ACHN (cell line): ENCODE data around the gene CASKIN2.

Source experiments
- DNase-seq: peaks from one replicate; pipeline ENCODE4 v3.0.0-alpha.2; 2015
- in situ Hi-C: cut with HindIII; loops from 2 replicates; pipeline ENCODE4 v1.10.0; 2017; ENCODE audit warnings: low sequenced_read_pairs, low pct_ligation_motif_present, low pct_unique_long_range_greater_than_20kb

Gene CASKIN2

DNA sequence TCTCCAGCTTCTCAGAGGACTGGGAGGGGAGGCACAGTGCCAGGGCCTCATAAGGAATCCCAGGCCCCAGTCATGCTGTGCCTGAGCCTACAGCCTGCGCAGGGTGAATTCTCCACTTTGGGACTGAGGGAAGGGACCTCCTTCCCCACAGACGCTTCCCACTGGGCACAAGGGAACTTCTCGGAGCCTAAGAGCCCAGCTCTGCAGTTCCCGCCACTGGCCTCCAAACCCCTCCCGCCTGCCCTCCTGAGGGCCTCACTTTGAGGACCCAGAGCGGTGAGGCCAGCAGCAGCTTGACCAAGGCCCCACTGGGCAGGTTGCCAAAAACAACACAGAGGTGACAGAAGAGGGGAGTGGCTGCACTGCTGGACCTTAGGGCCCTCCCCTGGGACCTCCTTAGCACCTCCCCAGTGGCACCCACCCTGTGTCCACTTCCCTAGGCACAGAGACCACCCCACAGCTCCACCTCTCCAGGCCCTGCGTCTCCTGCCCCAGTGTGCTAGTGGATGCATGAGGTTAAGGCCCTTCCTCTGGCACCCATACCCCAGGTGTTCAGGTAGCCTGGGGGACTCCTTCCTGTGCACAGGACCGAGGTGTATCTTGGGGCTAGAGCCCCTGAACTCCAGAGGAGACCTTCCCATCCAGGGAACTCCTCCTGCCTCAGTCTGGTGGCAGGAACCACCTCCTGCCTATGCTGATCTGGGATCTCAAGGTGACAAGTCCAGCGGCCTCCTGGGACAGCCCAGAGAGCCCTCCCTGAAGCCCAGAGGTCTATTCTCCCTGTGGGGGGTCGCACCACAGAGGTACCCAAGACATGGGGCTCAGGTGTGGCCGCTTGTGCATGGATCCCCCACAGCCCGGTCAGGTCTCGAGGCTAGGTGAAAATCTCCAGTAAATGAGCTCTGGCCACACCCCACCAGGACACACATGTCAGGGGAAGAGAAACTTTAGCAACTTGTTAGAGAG is 3.4 kb downstream of the CASKIN2 start:
- in situ Hi-C loops = no loop called here
- DNase-seq = no peak

DNA sequence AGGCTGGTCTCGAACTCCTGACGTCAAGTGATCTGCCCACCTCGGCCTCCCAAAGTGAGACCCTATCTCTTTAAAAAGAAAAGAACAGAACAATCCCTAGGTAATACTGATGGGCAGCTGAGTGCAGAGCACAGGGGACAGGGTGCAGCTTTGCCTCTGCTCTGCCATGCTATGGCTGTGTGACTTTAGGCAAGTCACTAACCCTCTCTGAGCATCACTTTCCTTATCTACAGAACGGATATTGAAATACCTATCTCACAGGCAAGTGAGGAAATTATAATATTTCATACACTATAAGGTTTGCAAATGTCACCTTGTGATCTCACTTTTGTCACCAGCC is 4.1 kb downstream of the CASKIN2 start:
- in situ Hi-C loops = no loop called here

DNA sequence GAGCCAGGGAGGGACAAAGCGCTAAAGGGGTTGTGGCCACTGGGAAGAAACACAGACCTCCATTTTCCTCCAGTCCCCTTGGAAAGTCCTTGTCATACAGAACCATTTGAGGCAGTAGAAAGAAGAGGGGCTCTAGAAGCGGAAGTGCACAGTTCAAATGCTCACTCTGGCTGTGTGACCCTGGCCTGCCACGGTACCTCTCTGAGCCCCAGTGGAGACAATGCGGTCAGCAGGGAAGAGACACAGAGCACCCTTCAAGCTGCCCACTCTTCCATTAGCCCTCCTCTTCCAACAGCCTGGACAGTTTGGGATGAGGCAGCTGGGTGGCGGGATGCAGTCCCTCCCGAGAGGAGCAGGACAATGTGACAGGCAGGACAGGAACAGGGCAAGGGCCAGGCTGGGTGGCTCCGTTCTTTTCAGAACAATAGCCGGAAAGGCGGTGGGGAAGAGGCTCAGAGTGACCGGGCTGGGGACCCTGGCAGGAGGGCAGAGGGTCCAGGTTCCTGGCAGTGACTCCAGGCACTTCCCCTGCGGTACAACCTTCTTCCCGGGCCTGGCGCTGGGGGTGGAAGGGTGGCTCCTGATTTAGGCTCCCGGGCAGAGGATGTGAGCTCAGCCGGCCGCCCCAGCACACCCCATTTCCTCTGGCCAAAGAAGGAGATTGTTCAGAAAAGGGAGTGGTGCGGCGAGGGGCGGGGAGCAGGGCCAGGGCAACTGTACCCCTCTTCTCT is 5.6 kb downstream of the CASKIN2 start:
- DNase-seq = no peak
- in situ Hi-C loops = no loop called here

More for the DNA sequence above, 4.1 kb downstream of the CASKIN2 start:
- DNase-seq = no peak

DNA sequence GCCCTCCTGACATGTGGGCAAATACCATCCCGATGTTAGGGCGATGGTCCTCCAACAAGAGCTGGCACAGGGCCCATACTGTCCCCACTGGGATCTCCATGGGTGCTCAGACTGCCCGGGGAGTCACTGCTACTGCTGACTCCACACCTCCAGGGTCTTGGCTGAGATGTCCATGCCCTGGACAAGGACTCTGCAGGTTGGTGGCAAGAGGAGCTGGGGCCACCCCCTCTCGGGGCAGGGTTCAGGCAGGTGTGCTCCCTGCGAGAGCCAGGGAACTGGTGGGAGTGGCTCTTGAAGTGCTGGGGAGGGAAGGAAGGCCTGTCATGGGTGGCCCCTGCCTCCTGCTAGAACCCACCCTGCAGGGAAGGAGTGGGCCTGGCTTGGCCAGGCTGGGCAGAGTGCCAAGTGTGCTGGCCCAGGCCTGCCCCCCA is 6.4 kb downstream of the CASKIN2 start:
- in situ Hi-C loops = no loop called here
- no peak for DNase-seq

DNA sequence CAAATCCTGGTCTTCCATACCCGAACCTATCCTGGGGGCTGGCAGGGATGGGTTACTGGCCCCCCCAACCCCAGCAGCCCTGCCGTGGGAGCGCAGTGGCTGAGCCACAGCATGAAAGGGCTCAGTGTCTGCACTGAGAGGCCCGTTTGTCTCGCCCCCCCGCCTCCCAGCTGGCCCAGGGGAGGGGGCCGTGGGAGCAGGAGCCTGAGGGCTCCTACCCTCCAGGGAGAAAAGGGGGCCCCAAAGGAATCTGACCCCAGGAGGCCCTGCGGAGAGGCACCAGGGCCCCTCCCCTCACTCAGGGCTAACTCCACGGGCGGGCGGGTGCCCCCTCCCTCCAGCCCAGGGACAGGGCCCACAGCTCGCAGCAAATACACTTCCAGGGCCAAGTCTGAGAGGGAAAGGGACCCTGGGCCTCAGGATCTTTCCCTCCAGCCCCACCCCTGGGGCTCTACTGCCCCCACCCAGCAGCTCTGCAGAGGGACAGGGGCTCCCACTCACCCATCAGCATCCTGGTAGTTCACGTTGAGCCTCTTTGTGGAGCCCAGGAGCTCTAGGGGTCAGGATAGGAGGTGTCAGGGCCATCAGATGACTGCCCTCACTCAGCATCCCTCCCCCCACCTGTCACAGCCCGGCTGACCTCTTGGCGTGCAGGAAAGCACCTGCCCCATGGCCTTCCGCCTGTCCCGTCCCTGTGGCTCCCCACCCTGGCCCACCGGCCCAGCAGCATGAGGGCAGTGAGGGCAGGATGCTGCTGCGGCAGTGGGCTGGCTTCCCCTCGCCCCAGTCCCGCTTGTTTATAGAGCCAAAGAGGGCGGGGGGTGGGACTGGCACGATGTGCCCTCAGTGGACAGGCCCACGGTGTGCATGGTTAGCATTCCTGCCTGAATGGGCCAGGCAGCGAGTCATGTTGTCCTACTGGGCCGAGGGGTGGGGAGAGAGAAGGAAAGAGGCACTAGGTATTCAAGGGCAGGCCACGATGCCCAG is 7.3 kb downstream of the CASKIN2 start:
- in situ Hi-C loops = no loop called here
- peak; percentile 34 for DNase-seq

DNA sequence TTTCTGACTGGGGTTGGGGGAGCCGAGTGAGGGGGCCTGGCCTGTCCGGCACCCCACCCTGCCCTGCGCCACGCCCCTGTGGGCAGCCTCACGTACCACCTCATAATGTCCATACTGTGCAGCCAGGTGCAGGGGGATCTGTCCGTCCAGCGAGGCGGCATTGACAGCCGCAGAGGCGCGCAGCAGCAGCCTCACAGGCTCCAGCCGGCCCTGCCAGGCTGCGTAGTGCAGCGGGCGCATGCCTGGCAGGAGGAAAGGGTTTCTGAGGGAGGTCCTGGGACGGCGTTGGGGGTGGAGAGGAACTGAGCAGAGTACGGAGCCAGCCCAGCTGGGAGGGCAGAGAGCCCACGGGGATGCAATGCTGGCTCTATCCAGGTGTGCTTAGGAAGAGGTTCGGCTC is 8.4 kb downstream of the CASKIN2 start:
- in situ Hi-C loops = no loop called here
- no peak for DNase-seq

DNA sequence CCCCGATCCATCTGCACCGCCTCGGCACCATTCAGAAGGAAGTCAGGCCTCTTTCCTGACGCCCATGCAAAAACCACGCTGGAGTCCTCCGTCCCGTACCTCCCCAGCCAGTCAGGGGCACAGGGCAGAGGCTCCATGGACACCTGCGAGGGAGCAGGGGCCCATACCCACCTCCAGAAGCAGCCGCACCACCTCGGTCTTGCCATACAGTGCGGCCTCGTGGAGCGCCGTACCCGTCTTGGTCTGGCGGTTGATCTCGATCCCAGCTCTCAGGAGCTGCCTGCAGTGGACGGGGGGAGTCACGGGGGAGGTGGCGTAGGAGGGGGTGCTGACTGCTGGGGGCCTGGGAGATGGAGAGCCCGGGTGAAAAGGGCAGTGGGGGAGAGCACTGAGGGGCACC is 9.2 kb downstream of the CASKIN2 start:
- in situ Hi-C loops = no loop called here
- DNase-seq = no peak

DNA sequence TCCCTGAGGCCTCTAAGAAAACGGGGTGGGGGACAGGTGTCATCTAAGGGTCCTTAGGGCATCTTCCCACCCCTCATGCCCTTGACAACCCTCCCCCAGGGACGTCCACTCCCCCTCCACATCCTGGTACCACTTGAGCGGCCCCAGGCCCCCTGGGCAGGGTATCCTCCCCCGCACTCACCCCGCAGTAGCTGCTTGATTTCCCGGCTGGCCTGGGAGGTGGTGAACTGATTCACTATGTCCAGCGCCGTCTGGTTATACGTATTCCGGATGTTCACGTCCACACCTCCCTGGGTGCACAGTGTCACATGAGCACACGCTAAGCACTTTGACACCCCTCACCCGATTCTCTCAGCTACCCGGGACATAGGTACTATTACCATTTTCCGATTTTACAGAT is 9.7 kb downstream of the CASKIN2 start:
- in situ Hi-C loops = no loop called here
- no peak for DNase-seq

DNA sequence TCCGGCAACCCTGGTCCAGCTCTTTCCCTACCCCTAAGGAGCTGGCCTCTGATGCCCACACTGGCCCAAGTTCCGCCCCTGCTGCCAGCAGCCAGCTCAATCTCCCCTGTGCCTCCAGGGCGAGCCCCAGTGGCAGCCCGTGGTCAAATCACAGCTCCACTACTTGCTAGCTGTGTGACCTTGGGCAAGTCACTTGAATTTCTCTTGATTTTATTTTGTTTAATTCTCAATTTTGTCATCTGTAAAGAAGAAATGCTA is 10.3 kb downstream of the CASKIN2 start:
- in situ Hi-C loops = no loop called here

DNA sequence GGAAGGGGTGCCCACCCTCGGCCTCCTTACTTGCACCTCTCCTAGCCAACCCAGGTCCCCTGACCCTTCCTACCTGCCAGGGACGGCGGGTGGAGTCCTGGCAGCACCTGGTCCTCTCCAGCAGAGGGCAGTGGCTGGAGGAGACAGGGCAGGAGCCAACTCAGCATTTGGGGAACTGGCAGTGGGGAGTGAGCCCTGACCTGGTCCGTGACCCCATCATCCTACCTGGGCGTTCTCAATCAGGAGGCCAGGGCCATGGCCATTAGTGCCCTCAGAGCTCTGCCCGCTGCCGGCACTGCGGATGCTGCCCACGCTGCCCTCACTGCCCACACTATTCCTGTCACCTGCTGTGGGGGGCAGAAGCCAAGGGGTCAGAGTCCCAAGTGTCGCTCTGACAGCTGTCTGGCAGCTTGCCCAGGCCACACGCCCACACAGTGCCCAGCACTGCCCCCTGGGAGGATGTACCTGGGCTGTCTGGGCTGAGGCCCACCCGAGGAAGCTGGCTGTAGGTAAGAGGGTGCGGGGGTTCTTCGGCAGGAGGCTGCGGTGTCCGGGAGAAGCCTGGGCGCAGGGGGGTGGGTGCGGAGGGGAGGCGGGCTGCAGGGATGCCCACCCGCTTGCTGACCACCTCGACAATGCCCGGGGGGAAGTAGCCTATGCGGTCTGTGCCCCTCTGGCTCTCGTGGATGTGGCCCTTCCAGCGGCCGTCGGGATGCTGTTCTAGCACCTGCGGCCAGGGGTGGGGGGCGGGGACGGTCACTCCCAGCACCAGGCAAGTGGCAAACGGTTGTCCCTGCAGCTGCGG is 10.8 kb downstream of the CASKIN2 start:
- in situ Hi-C loops = no loop called here
- peak; percentile 55 for DNase-seq

More for the DNA sequence above, 10.3 kb downstream of the CASKIN2 start:
- no peak for DNase-seq

DNA sequence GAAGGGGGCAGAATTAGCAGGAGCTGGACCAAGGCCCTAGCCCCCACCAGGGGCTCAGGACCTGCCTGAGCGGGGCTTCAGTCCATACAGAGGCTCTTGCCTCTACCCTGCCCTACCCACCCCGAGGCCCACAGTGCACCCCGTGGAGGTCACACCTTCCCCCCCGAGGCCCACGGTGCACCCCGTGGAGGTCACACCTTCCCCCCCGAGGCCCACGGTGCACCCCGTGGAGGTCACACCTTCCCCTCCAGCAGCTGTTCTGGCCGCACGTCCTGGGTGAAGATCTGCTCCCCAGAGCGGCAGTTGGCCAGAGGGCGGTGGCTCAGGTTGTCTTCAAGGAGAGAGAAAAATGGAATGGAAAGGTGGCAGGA is 11.4 kb downstream of the CASKIN2 start:
- no peak for DNase-seq
- in situ Hi-C loops = no loop called here

DNA sequence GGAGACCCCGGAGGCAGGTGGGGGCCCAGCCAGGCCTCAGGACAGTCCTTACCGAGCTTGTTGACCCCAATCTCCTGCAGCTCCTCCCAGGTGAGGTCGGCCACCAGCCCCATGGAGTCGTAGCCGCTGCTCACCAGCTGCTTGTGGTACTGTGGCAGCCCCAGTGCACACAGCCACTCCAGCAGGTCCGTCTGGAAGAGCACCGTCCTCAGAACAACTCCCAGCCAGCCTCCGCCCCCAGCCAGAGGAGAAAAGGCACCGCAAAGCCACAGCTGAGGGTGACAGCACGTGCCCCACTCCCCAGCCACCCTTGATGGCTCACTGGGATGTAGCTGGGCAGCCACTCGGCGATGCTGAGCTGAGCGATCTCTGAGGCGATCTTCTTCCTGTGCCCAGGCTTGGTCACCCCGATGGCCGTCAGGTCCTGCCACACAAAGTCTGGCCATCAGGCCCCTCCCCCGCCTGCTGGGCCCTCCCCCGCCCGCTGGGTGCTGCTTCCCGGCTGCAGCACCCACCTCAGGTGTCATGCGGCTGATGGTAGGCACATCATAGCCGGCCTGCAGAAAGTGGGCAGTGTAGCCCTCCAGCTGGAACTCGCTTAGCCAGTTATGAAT is 11.9 kb downstream of the CASKIN2 start:
- in situ Hi-C loops = no loop called here
- DNase-seq = no peak

DNA sequence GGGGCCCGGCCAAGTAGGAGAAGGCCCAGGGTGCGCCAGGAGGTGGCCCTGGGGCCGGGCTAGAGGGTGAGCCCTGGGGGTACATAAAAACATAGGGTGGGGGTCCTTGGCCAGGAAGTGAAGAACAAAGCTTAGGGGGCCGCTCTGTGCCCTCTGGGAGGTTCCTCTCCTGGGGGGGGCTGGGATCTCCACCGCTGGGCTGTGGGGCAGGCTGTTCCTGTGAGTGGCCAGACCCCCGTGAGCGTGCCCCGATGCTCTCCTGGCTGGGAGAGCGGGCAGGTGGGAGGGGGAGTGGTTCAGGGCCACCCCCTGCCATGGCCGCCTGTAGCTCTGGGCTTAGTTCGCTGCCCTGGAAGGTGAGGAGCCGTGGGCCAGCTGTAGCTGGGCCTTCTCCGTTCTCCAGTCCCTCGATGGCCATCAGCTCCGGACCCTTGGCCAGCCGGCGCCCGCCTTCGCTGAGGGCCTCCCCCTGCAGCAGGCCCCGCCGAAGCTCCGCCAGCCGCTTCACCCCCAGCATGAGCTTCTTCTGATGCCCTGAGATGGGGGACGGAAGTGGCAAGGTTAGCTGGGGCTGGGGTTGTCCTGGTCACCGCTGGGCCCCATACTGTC is 12.5 kb downstream of the CASKIN2 start:
- in situ Hi-C loops = no loop called here
- no peak for DNase-seq

DNA sequence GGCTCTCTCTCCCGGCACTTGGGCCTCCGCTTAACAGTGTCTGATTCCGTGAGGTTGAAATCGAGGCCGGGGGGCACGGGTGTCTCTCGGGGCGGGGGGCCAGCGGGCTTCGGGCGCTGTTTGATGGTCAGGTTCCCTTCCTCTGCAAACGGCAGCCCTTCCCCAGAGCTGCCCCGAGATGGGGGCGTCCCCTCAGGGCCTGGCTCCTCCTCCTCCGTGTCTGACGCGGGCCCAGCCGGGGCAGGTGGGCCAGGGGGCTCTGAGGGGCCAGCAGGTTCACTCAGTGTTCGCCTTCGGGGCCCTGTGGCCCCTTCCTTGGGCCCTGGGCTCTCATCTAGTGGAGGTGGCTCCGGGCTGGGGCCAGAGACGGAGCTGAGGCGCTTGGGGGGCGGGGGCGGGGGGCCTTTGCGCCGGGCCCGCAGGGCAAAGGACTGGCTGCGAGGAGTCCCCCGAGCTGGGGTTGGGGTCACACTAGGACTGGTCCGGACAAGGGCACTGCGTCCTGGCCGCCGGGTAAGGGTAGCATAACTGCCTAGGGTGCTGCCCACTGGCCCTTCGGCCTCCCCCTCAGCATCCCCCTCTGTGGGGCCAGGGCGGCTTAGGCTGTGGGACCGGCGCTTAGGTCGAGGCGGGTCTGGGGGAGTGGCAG is 13.1 kb downstream of the CASKIN2 start:
- in situ Hi-C loops = no loop called here
- DNase-seq = no peak

DNA sequence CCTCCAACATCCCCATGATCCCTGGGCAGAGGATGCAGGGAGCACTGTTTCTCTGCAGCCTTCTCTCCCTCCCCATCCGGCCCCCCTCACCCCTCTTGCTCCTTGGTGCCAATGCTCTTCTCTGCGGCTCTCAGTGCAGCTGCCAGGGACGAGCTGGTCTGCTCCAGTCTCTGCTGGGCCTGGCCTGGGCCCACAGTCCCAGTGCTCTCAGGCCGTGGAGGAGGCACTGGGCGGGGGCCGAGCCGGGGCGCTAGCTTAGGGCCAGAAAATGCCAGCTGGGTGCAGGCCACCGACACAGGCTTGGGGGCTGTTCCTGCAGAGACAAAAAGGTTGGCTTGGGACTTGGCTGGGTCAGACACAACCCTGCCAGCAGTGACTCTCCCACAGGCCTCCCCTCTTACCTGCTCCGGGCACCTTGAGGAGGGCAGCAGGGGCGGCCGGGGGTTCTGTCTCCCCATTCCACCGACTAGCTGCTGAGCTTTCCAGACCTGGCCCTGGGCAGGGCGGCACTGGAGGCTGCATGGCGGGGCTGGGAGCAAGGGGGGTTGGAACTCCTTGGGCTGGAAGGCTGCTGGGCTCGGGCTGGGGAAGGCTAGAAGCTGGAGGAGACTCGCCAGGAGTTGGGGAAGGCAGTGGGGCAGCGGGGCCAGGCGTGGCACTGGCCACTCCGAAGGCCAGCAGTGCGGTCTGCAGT is 13.8 kb downstream of the CASKIN2 start:
- in situ Hi-C loops = no loop called here
- DNase-seq = no peak

DNA sequence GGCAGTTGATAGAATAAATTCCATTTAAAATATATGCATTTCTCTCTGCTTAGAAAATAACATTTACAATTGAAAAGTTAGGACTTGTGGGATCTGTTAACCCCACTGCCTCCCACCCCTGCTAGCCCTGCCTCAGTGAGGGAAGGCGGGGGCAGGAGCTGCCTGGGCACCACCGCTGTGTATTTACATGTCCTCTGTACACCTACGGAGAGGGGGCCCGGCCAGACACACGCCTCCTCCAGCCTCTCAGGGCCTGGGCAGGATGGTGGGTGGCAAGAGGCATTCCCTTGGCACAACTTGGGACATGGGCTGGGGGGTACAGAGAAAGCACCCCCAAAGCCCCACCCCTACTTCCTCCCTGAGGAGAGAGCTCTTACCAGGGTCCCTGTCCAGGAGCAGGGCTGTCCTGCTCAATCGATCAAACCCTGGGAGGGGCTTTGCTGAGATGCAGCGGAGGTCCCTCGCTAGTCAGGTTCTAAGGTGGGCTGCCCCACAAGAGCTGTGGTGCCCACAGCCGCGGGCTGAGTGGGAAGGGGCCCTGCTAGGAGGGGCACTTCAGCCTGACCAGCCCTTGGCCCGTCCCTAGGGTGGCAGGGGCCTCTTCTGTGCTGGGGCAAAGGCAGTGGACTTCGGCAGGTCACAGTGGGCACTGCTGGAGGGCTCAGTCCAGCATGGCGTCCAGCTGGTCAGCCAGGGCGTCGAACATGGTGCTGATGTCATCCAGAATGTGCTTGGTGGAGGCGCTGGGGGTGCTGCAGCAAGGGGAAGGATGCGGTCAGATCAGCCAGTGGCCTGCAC is 14.7 kb downstream of the CASKIN2 start:
- in situ Hi-C loops = no loop called here
- DNase-seq = no peak
